H9 (cell line): Measurements from ENCODE around the gene NRG2. TPM values are rescaled to one million over a fixed set of nuclear protein-coding genes. Genes with fewer than 3 reads are reported as not detected.

Source experiments
- DNase-seq: peaks from one replicate; pipeline ENCODE4 v3.0.0-alpha.2; 2017
- H2AFZ ChIP-seq: one replicate; pipeline ENCODE4 v1.6.1; 2013; ENCODE audit warnings: mild to moderate bottlenecking, low read length, control low read depth, moderate library complexity
- H2AK5ac ChIP-seq: 2 replicates; pipeline ENCODE4 v1.6.1; 2013; ENCODE audit warnings: low read length, control low read depth, mixed read lengths; ENCODE audit not compliant: insufficient read length
- H2BK120ac ChIP-seq: one replicate; pipeline ENCODE4 v1.6.1; 2013; ENCODE audit warnings: low read depth, mild to moderate bottlenecking, low read length, control low read depth, inconsistent platforms; ENCODE audit not compliant: poor library complexity, severe bottlenecking
- H2BK12ac ChIP-seq: 2 replicates; pipeline ENCODE4 v1.6.1; 2013; ENCODE audit warnings: low read length, control low read depth, mixed read lengths, low read depth; ENCODE audit not compliant: insufficient read length
- H2BK15ac ChIP-seq: 2 replicates; pipeline ENCODE4 v1.6.1; 2013; ENCODE audit warnings: low read depth, low read length, control low read depth
- H2BK20ac ChIP-seq: one replicate; pipeline ENCODE4 v1.6.1; 2013; ENCODE audit warnings: low read depth, mild to moderate bottlenecking, low read length, control low read depth, inconsistent platforms; ENCODE audit not compliant: poor library complexity, severe bottlenecking
- H2BK5ac ChIP-seq: 2 replicates; pipeline ENCODE4 v1.6.1; 2013; ENCODE audit warnings: low read length, control low read depth, mixed read lengths; ENCODE audit not compliant: insufficient read length
- H3K14ac ChIP-seq: 2 replicates; pipeline ENCODE4 v1.6.1; 2013; ENCODE audit warnings: low read length, control low read depth; ENCODE audit not compliant: insufficient read depth
- H3K18ac ChIP-seq: 2 replicates; pipeline ENCODE4 v1.6.1; 2013; ENCODE audit warnings: low read depth, mild to moderate bottlenecking, mixed read lengths, low read length, control low read depth; ENCODE audit not compliant: insufficient read length
- H3K23ac ChIP-seq: 2 replicates; pipeline ENCODE4 v1.6.1; 2013; ENCODE audit warnings: low read length, control low read depth, mixed read lengths, low read depth; ENCODE audit not compliant: insufficient read length
- H3K23me2 ChIP-seq: 2 replicates; pipeline ENCODE4 v1.6.1; 2013; ENCODE audit warnings: low read depth, mild to moderate bottlenecking, mixed read lengths, low read length, control low read depth; ENCODE audit not compliant: insufficient read length, poor library complexity, severe bottlenecking
- H3K27ac ChIP-seq: 2 replicates; pipeline ENCODE4 v1.5.1; 2013; ENCODE audit warnings: low read length, control low read depth, mixed read lengths, low read depth; ENCODE audit not compliant: insufficient read length
- H3K27me3 ChIP-seq: 2 replicates; pipeline ENCODE4 v1.6.1; 2013; ENCODE audit warnings: low read length, control low read depth, inconsistent platforms; ENCODE audit not compliant: insufficient read depth
- H3K4ac ChIP-seq: 2 replicates; pipeline ENCODE4 v1.6.1; 2013; ENCODE audit warnings: low read depth, mild to moderate bottlenecking, control low read depth, inconsistent platforms, low read length, moderate library complexity
- H3K4me1 ChIP-seq: 2 replicates; pipeline ENCODE4 v1.6.1; 2013; ENCODE audit warnings: low read length, control low read depth, inconsistent platforms; ENCODE audit not compliant: insufficient read depth
- H3K4me2 ChIP-seq: 2 replicates; pipeline ENCODE4 v1.6.1; 2013; ENCODE audit warnings: low read length, control low read depth, mixed read lengths; ENCODE audit not compliant: insufficient read length, insufficient read depth
- H3K56ac ChIP-seq: 2 replicates; pipeline ENCODE4 v1.6.1; 2013; ENCODE audit warnings: low read depth, mild to moderate bottlenecking, mixed read lengths, low read length, control low read depth; ENCODE audit not compliant: insufficient read length
- H3K79me1 ChIP-seq: 2 replicates; pipeline ENCODE4 v1.6.1; 2013; ENCODE audit warnings: low read depth, mild to moderate bottlenecking, moderate library complexity, low read length, control low read depth, inconsistent platforms; ENCODE audit not compliant: insufficient read depth, poor library complexity, severe bottlenecking
- H3K79me2 ChIP-seq: 2 replicates; pipeline ENCODE4 v1.6.1; 2013; ENCODE audit warnings: low read length, control low read depth, inconsistent platforms; ENCODE audit not compliant: insufficient read depth
- H3K9ac ChIP-seq: 2 replicates; pipeline ENCODE4 v1.6.1; 2013; ENCODE audit warnings: low read length, control low read depth, mixed read lengths; ENCODE audit not compliant: insufficient read length; ENCODE audit errors: extremely low read depth
- H3K9me3 ChIP-seq: one replicate; pipeline ENCODE4 v1.6.1; 2013; ENCODE audit warnings: low read depth, low read length, inconsistent platforms; ENCODE audit not compliant: control insufficient read depth
- H3T11ph ChIP-seq: one replicate; pipeline ENCODE4 v1.6.1; 2013; ENCODE audit warnings: mild to moderate bottlenecking, low read length, control low read depth, inconsistent platforms
- H4K20me1 ChIP-seq: one replicate; pipeline ENCODE4 v1.6.1; 2013; ENCODE audit not compliant: control insufficient read depth, insufficient read length, insufficient read depth
- H4K5ac ChIP-seq: 2 replicates; pipeline ENCODE4 v1.6.1; 2013; ENCODE audit warnings: low read depth, mild to moderate bottlenecking, mixed read lengths, low read length, control low read depth; ENCODE audit not compliant: insufficient read length
- H4K8ac ChIP-seq: replicated peaks from 2 replicates; pipeline ENCODE4 v1.6.1; 2013; ENCODE audit warnings: low read length, control low read depth, mixed read lengths, low read depth; ENCODE audit not compliant: insufficient read length
- H4K91ac ChIP-seq: 2 replicates; pipeline ENCODE4 v1.6.1; 2013; ENCODE audit warnings: low read depth, mild to moderate bottlenecking, moderate library complexity, mixed read lengths, low read length, control low read depth; ENCODE audit not compliant: insufficient read length
- H3K27ac Mint-ChIP-seq, 3 experiments: 2 replicates in 2 of 3; 3 replicates in 1 of 3; pipeline ENCODE4 v1.8.0; 2020 to 2021; ENCODE audit warnings: mixed read lengths in 3 of 3, mild to moderate bottlenecking in 1 of 3, moderate library complexity in 1 of 3
- H3K27me3 Mint-ChIP-seq: 2 replicates; pipeline ENCODE4 v1.8.0; 2021; ENCODE audit warnings: low read depth, mild to moderate bottlenecking, moderate library complexity, mixed read lengths
- H3K36me3 Mint-ChIP-seq, 3 experiments: 2 replicates in 2 of 3; 3 replicates in 1 of 3; pipeline ENCODE4 v1.8.0; 2020 to 2021; ENCODE audit warnings: low read depth in 3 of 3, mixed read lengths in 3 of 3; ENCODE audit not compliant: insufficient read depth in 1 of 3
- H3K4me1 Mint-ChIP-seq, 2 experiments: 2 replicates each; pipeline ENCODE4 v1.8.0; 2020; ENCODE audit warnings: mixed read lengths in 2 of 2
- H3K4me3 Mint-ChIP-seq, 2 experiments: 2 replicates in 1 of 2; 3 replicates in 1 of 2; pipeline ENCODE4 v1.8.0; 2020 to 2021; ENCODE audit warnings: mild to moderate bottlenecking in 2 of 2, mixed read lengths in 2 of 2, moderate library complexity in 1 of 2
- H3K9me3 Mint-ChIP-seq, 2 experiments: 2 replicates in 1 of 2; 3 replicates in 1 of 2; pipeline ENCODE4 v1.8.0; 2020; ENCODE audit warnings: mild to moderate bottlenecking in 2 of 2, mixed read lengths in 2 of 2, moderate library complexity in 1 of 2
- CTCF ChIP-seq: fragments of 200-600 bp; sonication (generic); conservative IDR thresholded peaks from 3 replicates; pipeline ENCODE4 v1.8.0; 2021; ENCODE audit warnings: antibody characterized with exemption, mild to moderate bottlenecking
- total RNA-seq: library from RNA; stranded (reverse); gene quantifications from 2 replicates; pipeline ENCODE4 v1.2.1, GENCODE V29; 2021

Gene NRG2
- total RNA-seq, 1 experiment from 2014 or later, result not detected

GRCh38 chr5:139867581-139867980 is 175.5 kb downstream of the NRG2 start:
- no peak overlapping the region for H4K91ac ChIP-seq
- no peak overlapping the region for H2BK15ac ChIP-seq
- H3K79me2 ChIP-seq, result no peaks in the 10 kb centered on the region
- no peaks in the 10 kb centered on the region for H4K20me1 ChIP-seq
- no peak overlapping the region for H2BK12ac ChIP-seq
- no peak overlapping the region for H2BK20ac ChIP-seq
- no peak overlapping the region for H3K27ac ChIP-seq
- no peak overlapping the region for H2BK5ac ChIP-seq
- TF ChIP-seq CTCF, result no peak
- no peak overlapping the region for H4K8ac ChIP-seq
- no peak overlapping the region for H3K4me2 ChIP-seq
- H3K4me1 ChIP-seq, result no peaks in the 10 kb centered on the region
- no peaks in the 10 kb centered on the region for H3K23me2 ChIP-seq
- Mint-ChIP-seq H3K9me3 (no peaks in the 10 kb centered on the region), H3K4me3 (no peak overlapping the region), H3K27me3 (peaks cover 45% of the 10 kb centered on the region), H3K4me1 (peaks cover 6 to 16% of the 10 kb centered on the region in 2 experiments), H3K27ac (no peak overlapping the region), H3K36me3 (no peaks in the 10 kb centered on the region)
- H3K4ac ChIP-seq, result no peak overlapping the region
- H3K14ac ChIP-seq, result no peak overlapping the region
- H3K23ac ChIP-seq, result no peak overlapping the region
- H3K79me1 ChIP-seq, result no peaks in the 10 kb centered on the region
- no peak overlapping the region for H2AK5ac ChIP-seq
- no peaks in the 10 kb centered on the region for H3K27me3 ChIP-seq
- no peak overlapping the region for H2AFZ ChIP-seq
- H3T11ph ChIP-seq, result no peak overlapping the region
- H3K9ac ChIP-seq, result no peak overlapping the region
- no peak overlapping the region for H2BK120ac ChIP-seq
- no peak overlapping the region for H3K18ac ChIP-seq
- H3K9me3 ChIP-seq, result no peaks in the 10 kb centered on the region
- H4K5ac ChIP-seq, result no peak overlapping the region
- DNase-seq, result no peak
- no peak overlapping the region for H3K56ac ChIP-seq
